Ascending aorta (tissue), 2 donors: ENCODE results near the gene POU2AF3. TPM values are rescaled to one million over a fixed set of nuclear protein-coding genes. Genes with fewer than 3 reads are reported as not detected.
A peak's percentile ranks its signal among the peaks of the same experiment; 100 is the strongest.

Source experiments
- DNase-seq, 2 donors: peaks; one replicate each; pipeline ENCODE4 v3.0.0-alpha.2; 2019; ENCODE audit warnings: low spot score in 2 of 2
- H3K27ac ChIP-seq, 2 donors: fragments of 200-600 bp; sonication (generic); one replicate each; pipeline ENCODE4 v1.5.1; 2016 to 2017; ENCODE audit warnings: mild to moderate bottlenecking in 1 of 2
- H3K27me3 ChIP-seq: fragments of 200-600 bp; sonication (generic); one replicate; pipeline ENCODE4 v1.5.1; 2017
- H3K36me3 ChIP-seq, 2 donors: fragments of 200-600 bp; sonication (generic); one replicate each; pipeline ENCODE4 v1.5.1; 2016
- H3K4me1 ChIP-seq, 2 donors: fragments of 200-600 bp; sonication (generic); one replicate each; pipeline ENCODE4 v1.5.1; 2016 to 2017; ENCODE audit warnings: mild to moderate bottlenecking in 1 of 2
- H3K4me3 ChIP-seq, 2 donors: fragments of 200-600 bp; sonication (generic); one replicate each; pipeline ENCODE4 v1.5.1; 2016 to 2017; ENCODE audit warnings: mild to moderate bottlenecking in 1 of 2
- H3K9me3 ChIP-seq, 2 donors: fragments of 200-600 bp; sonication (generic); one replicate each; pipeline ENCODE4 v1.5.1; 2016
- CTCF ChIP-seq, 3 experiments: fragments of 200-600 bp in 2 of 3; fragments of 450-650 bp in 1 of 3; sonication (generic) in 2 of 3; IDR thresholded peaks; one replicate each; pipeline ENCODE4 v1.5.1; 2016 to 2019; ENCODE audit warnings: antibody characterized with exemption in 3 of 3, mild to moderate bottlenecking in 1 of 3, moderate library complexity in 1 of 3
- intact Hi-C: fragments of 100-400 bp; cut with DNase I; formaldehyde crosslinking; loops from one replicate; pipeline ENCODE4 v1.15.1; 2023
- total RNA-seq: library from RNA; depleted of rRNA; stranded (reverse); fragments of >200 nt; gene quantifications from one replicate; pipeline ENCODE4 v1.1.0, GENCODE V29; 2016

The POU2AF3 gene
- total RNA-seq, 1 donor from 2014 or later: not detected

- intact Hi-C loops: no loop called here
- Histone ChIP-seq H3K27ac (peak overlapping the region; percentile 89 to 92), H3K36me3 (no peaks in the 10 kb centered on the region), H3K27me3 (no peaks in the 10 kb centered on the region), H3K4me3 (no peak overlapping the region), H3K4me1 (peaks cover 35 to 54% of the 10 kb centered on the region in 2 donors), H3K9me3 (no peaks in the 10 kb centered on the region)
- no peak for DNase-seq
- no peak for TF ChIP-seq CTCF (IDR thresholded peaks at IDR 0.05)
Measured at GRCh38 chr11:111330234-111330893, 32.0 kb downstream of the POU2AF3 start.

GRCh38 chr11:111331711-111332479, 33.5 kb downstream of the POU2AF3 start:
- no peak for TF ChIP-seq CTCF (IDR thresholded peaks at IDR 0.05)
- Histone ChIP-seq H3K36me3 (no peaks in the 10 kb centered on the region), H3K27me3 (no peaks in the 10 kb centered on the region), H3K9me3 (no peaks in the 10 kb centered on the region), H3K4me3 (no peak overlapping the region), H3K27ac (peak overlapping the region; percentile 89 to 92), H3K4me1 (peaks cover 34 to 49% of the 10 kb centered on the region in 2 donors)
- intact Hi-C loops: no loop called here
- DNase-seq: no peak

DNA sequence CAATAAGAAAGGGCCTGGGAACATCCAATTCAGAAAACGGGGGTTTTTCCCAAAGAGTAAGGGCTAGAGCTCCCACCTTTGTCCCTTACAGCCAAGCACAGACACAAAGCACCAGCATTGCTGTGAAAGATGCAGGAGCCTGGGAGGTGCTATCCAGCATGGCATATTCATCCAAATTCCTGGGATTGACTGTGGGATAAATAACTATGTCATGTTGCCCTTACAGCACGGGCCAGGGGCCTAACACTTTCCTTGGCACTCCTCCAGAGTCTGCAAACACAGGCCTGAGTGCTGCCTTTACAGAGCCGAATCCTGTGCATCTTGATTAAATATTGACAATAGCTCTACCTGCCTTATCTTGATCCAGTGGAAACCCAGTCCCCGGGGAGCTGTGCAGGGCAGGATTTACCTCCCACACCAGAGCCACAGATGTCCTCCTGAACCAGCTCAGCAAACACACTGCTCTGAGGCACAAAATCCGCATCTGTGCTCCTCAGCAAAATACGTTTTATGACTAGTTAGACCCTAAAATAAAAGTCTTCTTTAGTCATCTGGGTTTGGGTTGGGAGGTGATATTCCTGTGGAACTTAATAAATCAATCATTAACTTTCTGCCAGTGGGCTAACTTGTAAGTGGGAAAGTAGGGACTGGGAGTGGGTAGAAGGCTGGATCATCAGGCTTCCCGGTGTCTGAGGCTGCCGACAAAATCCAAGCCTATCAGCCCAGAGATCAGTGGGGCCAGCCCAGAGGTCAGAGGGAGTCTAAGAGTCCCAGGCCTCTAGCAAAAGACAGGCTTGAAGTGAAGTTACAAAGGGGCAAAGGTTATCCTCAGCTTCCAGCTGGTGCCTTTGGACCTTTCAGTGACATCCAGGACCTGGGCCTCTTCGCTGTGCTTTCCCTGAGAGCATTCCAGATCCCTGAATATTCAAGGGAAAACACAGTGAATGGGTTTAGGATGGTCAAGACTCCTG, 36.5 kb downstream of the POU2AF3 start:
- Histone ChIP-seq H3K4me1 (peaks cover 24 to 32% of the 10 kb centered on the region in 2 donors), H3K4me3 (no peak overlapping the region), H3K9me3 (no peaks in the 10 kb centered on the region), H3K27me3 (no peaks in the 10 kb centered on the region), H3K27ac (peak overlapping the region in 1 of 2 donors; percentile 52), H3K36me3 (no peaks in the 10 kb centered on the region)
- intact Hi-C loops: no loop called here
- no peak for DNase-seq
- TF ChIP-seq CTCF (IDR thresholded peaks at IDR 0.05): no peak

- Histone ChIP-seq H3K27ac (no peak overlapping the region), H3K4me3 (no peak overlapping the region)
- DNase-seq: no peak
Measured at GRCh38 chr11:111335549-111335948, 37.2 kb downstream of the POU2AF3 start.

More at GRCh38 chr11:111335549-111335948, 37.2 kb downstream of the POU2AF3 start:
- Histone ChIP-seq H3K36me3 (no peaks in the 10 kb centered on the region), H3K4me1 (peaks cover 19 to 25% of the 10 kb centered on the region in 2 donors), H3K9me3 (no peaks in the 10 kb centered on the region), H3K27me3 (no peaks in the 10 kb centered on the region)
- intact Hi-C loops: no loop called here
- no peak for TF ChIP-seq CTCF (IDR thresholded peaks at IDR 0.05)
